ENCODE data around the gene CHD6.

CHD6 gene

GRCh38 chr20:41425180-41425884, 192.8 kb downstream of the CHD6 start:
- DNase-seq (ENCODE audit: insufficient read length): no peak
- no peak for FAIRE-seq
- TF ChIP-seq POLR2A (IDR thresholded peaks at IDR 0.05; ENCODE audit: low read depth, low read length): no peak
- no peak for TF ChIP-seq POLR2AphosphoS5 (IDR thresholded peaks at IDR 0.05; ENCODE audit: low read depth, low read length)
- TF ChIP-seq TAF1 (IDR thresholded peaks at IDR 0.05; ENCODE audit: borderline replicate concordance, low read depth, low read length): no peak

- TF ChIP-seq POLR2A (IDR thresholded peaks at IDR 0.05; ENCODE audit: low read depth, low read length): no peak
- no peak for TF ChIP-seq TAF1 (IDR thresholded peaks at IDR 0.05; ENCODE audit: borderline replicate concordance, low read depth, low read length)
- TF ChIP-seq POLR2AphosphoS5 (IDR thresholded peaks at IDR 0.05; ENCODE audit: low read depth, low read length): no peak
- DNase-seq (ENCODE audit: insufficient read length) (no peak), FAIRE-seq (no peak)
These were observed 193.6 kb downstream of the CHD6 start for GRCh38 chr20:41424546-41424945.

- FAIRE-seq: no peak
These were observed 194.2 kb downstream of the CHD6 start for GRCh38 chr20:41424011-41424410.

GRCh38 chr20:41422953-41423352, 195.2 kb downstream of the CHD6 start:
- no peak for FAIRE-seq
- TF ChIP-seq POLR2AphosphoS5 (IDR thresholded peaks at IDR 0.05; ENCODE audit: low read depth, low read length): no peak
- TF ChIP-seq POLR2A (IDR thresholded peaks at IDR 0.05; ENCODE audit: low read depth, low read length): no peak
- no peak for TF ChIP-seq TAF1 (IDR thresholded peaks at IDR 0.05; ENCODE audit: borderline replicate concordance, low read depth, low read length)
- no peak for DNase-seq (ENCODE audit: insufficient read length)

More at GRCh38 chr20:41424011-41424410, 194.2 kb downstream of the CHD6 start:
- TF ChIP-seq POLR2A (IDR thresholded peaks at IDR 0.05; ENCODE audit: low read depth, low read length): no peak
- no peak for TF ChIP-seq POLR2AphosphoS5 (IDR thresholded peaks at IDR 0.05; ENCODE audit: low read depth, low read length)
- no peak for TF ChIP-seq TAF1 (IDR thresholded peaks at IDR 0.05; ENCODE audit: borderline replicate concordance, low read depth, low read length)
- DNase-seq (ENCODE audit: insufficient read length): no peak

- no peak for DNase-seq (ENCODE audit: insufficient read length)
- no peak for TF ChIP-seq POLR2AphosphoS5 (IDR thresholded peaks at IDR 0.05; ENCODE audit: low read depth, low read length)
- TF ChIP-seq POLR2A (IDR thresholded peaks at IDR 0.05; ENCODE audit: low read depth, low read length): no peak
- FAIRE-seq: no peak
These were observed 199.4 kb downstream of the CHD6 start for GRCh38 chr20:41418739-41419293.

GRCh38 chr20:41418031-41418430, 200.1 kb downstream of the CHD6 start:
- TF ChIP-seq POLR2AphosphoS5 (IDR thresholded peaks at IDR 0.05; ENCODE audit: low read depth, low read length): no peak
- FAIRE-seq (no peak), DNase-seq (ENCODE audit: insufficient read length) (no peak)

GRCh38 chr20:41415191-41415590, 203.0 kb downstream of the CHD6 start:
- FAIRE-seq (no peak), DNase-seq (ENCODE audit: insufficient read length) (no peak)
- TF ChIP-seq TAF1 (IDR thresholded peaks at IDR 0.05; ENCODE audit: borderline replicate concordance, low read depth, low read length): no peak
- TF ChIP-seq POLR2AphosphoS5 (IDR thresholded peaks at IDR 0.05; ENCODE audit: low read depth, low read length): no peak
- TF ChIP-seq POLR2A (IDR thresholded peaks at IDR 0.05; ENCODE audit: low read depth, low read length): no peak

GRCh38 chr20:41413169-41413568, 205.0 kb downstream of the CHD6 start:
- FAIRE-seq: no peak
- TF ChIP-seq POLR2A (IDR thresholded peaks at IDR 0.05; ENCODE audit: low read depth, low read length): no peak
- TF ChIP-seq POLR2AphosphoS5 (IDR thresholded peaks at IDR 0.05; ENCODE audit: low read depth, low read length): no peak
- TF ChIP-seq TAF1 (IDR thresholded peaks at IDR 0.05; ENCODE audit: borderline replicate concordance, low read depth, low read length): no peak
- DNase-seq (ENCODE audit: insufficient read length): no peak

GRCh38 chr20:41412324-41413120, 205.7 kb downstream of the CHD6 start:
- DNase-seq (ENCODE audit: insufficient read length): no peak
- no peak for TF ChIP-seq TAF1 (IDR thresholded peaks at IDR 0.05; ENCODE audit: borderline replicate concordance, low read depth, low read length)
- TF ChIP-seq POLR2AphosphoS5 (IDR thresholded peaks at IDR 0.05; ENCODE audit: low read depth, low read length): no peak
- no peak for TF ChIP-seq POLR2A (IDR thresholded peaks at IDR 0.05; ENCODE audit: low read depth, low read length)
- no peak for FAIRE-seq

- DNase-seq (ENCODE audit: insufficient read length): no peak
- FAIRE-seq: no peak
These were observed 206.8 kb downstream of the CHD6 start for GRCh38 chr20:41411391-41411847.

GRCh38 chr20:41408986-41409385, 209.2 kb downstream of the CHD6 start:
- FAIRE-seq (no peak), DNase-seq (ENCODE audit: insufficient read length) (no peak)
- TF ChIP-seq TAF1 (IDR thresholded peaks at IDR 0.05; ENCODE audit: borderline replicate concordance, low read depth, low read length) (no peak), POLR2A (IDR thresholded peaks at IDR 0.05; ENCODE audit: low read depth, low read length) (no peak), POLR2AphosphoS5 (IDR thresholded peaks at IDR 0.05; ENCODE audit: low read depth, low read length) (no peak)

More at GRCh38 chr20:41411391-41411847, 206.8 kb downstream of the CHD6 start:
- no peak for TF ChIP-seq POLR2AphosphoS5 (IDR thresholded peaks at IDR 0.05; ENCODE audit: low read depth, low read length)
- TF ChIP-seq POLR2A (IDR thresholded peaks at IDR 0.05; ENCODE audit: low read depth, low read length): no peak
- TF ChIP-seq TAF1 (IDR thresholded peaks at IDR 0.05; ENCODE audit: borderline replicate concordance, low read depth, low read length): no peak

Measured in GM12892 (cell line).